ENCODE measurements around the gene THSD4.

- peak; percentile 53 for TF ChIP-seq CTCF (conservative IDR thresholded peaks at IDR 0.05)
- no peak for TF ChIP-seq ZFX (IDR thresholded peaks at IDR 0.05)
Observed at GRCh38 chr15:71411538-71412482, 296.5 kb downstream of the THSD4 start.

All from C4-2B (cell line).